CD14-positive monocyte (primary cell): ENCODE data around the gene NEMP2. TPM values are rescaled to one million over a fixed set of nuclear protein-coding genes. Genes with fewer than 3 reads are reported as not detected.

ENCODE experiments used
- DNase-seq, 3 donors: peaks; one replicate each; pipeline ENCODE4 v3.0.0-alpha.2; 2011 to 2022
- H2AFZ ChIP-seq: 2 replicates; pipeline ENCODE4 v1.6.0; 2012; ENCODE audit warnings: mild to moderate bottlenecking, low read depth, low read length, inconsistent platforms; ENCODE audit not compliant: insufficient read depth, poor library complexity, severe bottlenecking
- H3K27ac ChIP-seq, 2 donors: 1 replicate in 1 of 2; 2 replicates in 1 of 2; pipeline ENCODE4 v1.5.1; 2012 to 2013; ENCODE audit warnings: low read length in 2 of 2, control low read depth in 1 of 2, inconsistent platforms in 1 of 2, low read depth in 1 of 2, mild to moderate bottlenecking in 1 of 2
- H3K27me3 ChIP-seq, 2 donors: one replicate each; pipeline versions ENCODE4 v1.6.0 to v1.6.1; 2011 to 2013; ENCODE audit warnings: low read length in 2 of 2; ENCODE audit not compliant: control insufficient read depth in 2 of 2, insufficient read depth in 2 of 2
- H3K36me3 ChIP-seq, 2 donors: replicated peaks in 1 of 2; 1 replicate in 1 of 2; 2 replicates in 1 of 2; pipeline versions ENCODE4 v1.5.1 to v1.6.1; 2012 to 2013; ENCODE audit warnings: low read length in 2 of 2, control low read depth in 1 of 2, inconsistent platforms in 1 of 2, mild to moderate bottlenecking in 1 of 2; ENCODE audit not compliant: insufficient read depth in 2 of 2, control insufficient read depth in 1 of 2
- H3K4me1 ChIP-seq, 2 donors: 1 replicate in 1 of 2; 2 replicates in 1 of 2; pipeline versions ENCODE4 v1.5.1 to v1.6.1; 2012 to 2013; ENCODE audit warnings: low read length in 2 of 2, control low read depth in 1 of 2, inconsistent platforms in 1 of 2, mild to moderate bottlenecking in 1 of 2, moderate library complexity in 1 of 2; ENCODE audit not compliant: insufficient read depth in 2 of 2, control insufficient read depth in 1 of 2
- H3K4me2 ChIP-seq: replicated peaks from 2 replicates; pipeline ENCODE3; 2012; ENCODE audit warnings: low read length, moderate library complexity, mild to moderate bottlenecking; ENCODE audit not compliant: poor library complexity, severe bottlenecking; ENCODE audit errors: extremely low read depth
- H3K4me3 ChIP-seq, 3 experiments: fragments of 200-600 bp in 1 of 3; sonication (generic) in 1 of 3; replicated peaks in 1 of 3; 1 replicate in 2 of 3; 2 replicates in 1 of 3; pipeline ENCODE4 v1.5.1; 2011 to 2013; ENCODE audit warnings: low read length in 3 of 3, mild to moderate bottlenecking in 3 of 3, control low read depth in 2 of 3, low read depth in 2 of 3, inconsistent platforms in 1 of 3, moderate library complexity in 1 of 3
- H3K79me2 ChIP-seq: 2 replicates; pipeline ENCODE4 v1.6.0; 2012; ENCODE audit warnings: mild to moderate bottlenecking, control low read depth, inconsistent platforms, low read length, moderate library complexity; ENCODE audit not compliant: insufficient read depth
- H3K9ac ChIP-seq: 2 replicates; pipeline ENCODE4 v1.6.0; 2017; ENCODE audit warnings: low read length, mild to moderate bottlenecking; ENCODE audit not compliant: insufficient read depth, poor library complexity, severe bottlenecking
- H3K9me3 ChIP-seq, 2 donors: replicated peaks in 1 of 2; 1 replicate in 1 of 2; 2 replicates in 1 of 2; pipeline versions ENCODE4 v1.5.1 to v1.6.1; 2012 to 2013; ENCODE audit warnings: low read length in 2 of 2, control low read depth in 1 of 2; ENCODE audit not compliant: control insufficient read depth in 1 of 2, insufficient read depth in 1 of 2
- H4K20me1 ChIP-seq: 2 replicates; pipeline ENCODE4 v1.6.0; 2012; ENCODE audit warnings: mild to moderate bottlenecking, low read length, control low read depth, moderate library complexity; ENCODE audit not compliant: insufficient read depth
- H3K27ac Mint-ChIP-seq, 7 donors: one replicate each; pipeline ENCODE4 v1.8.0; 2020; ENCODE audit warnings: mild to moderate bottlenecking in 7 of 7, mixed read lengths in 7 of 7, moderate library complexity in 6 of 7, inconsistent platforms in 2 of 7
- H3K27me3 Mint-ChIP-seq, 3 donors: one replicate each; pipeline ENCODE4 v1.8.0; 2021 to 2022; ENCODE audit warnings: low read depth in 3 of 3, mild to moderate bottlenecking in 3 of 3, mixed read lengths in 3 of 3, moderate library complexity in 3 of 3, inconsistent platforms in 1 of 3
- H3K36me3 Mint-ChIP-seq, 2 donors: one replicate each; pipeline ENCODE4 v1.8.0; 2020; ENCODE audit warnings: mixed read lengths in 2 of 2, inconsistent platforms in 1 of 2, mild to moderate bottlenecking in 1 of 2
- H3K4me1 Mint-ChIP-seq: one replicate; pipeline ENCODE4 v1.8.0; 2020; ENCODE audit warnings: mild to moderate bottlenecking, mixed read lengths
- H3K4me3 Mint-ChIP-seq, 2 donors: one replicate each; pipeline ENCODE4 v1.8.0; 2020; ENCODE audit warnings: mild to moderate bottlenecking in 2 of 2, mixed read lengths in 2 of 2, moderate library complexity in 1 of 2
- H3K9me3 Mint-ChIP-seq, 7 donors: one replicate each; pipeline ENCODE4 v1.8.0; 2020 to 2022; ENCODE audit warnings: mixed read lengths in 7 of 7, mild to moderate bottlenecking in 6 of 7, moderate library complexity in 6 of 7, inconsistent platforms in 2 of 7
- WGBS: methylation state at CpG from one replicate; pipeline ENCODE4 v1.1.5; 2013; ENCODE audit warnings: missing lambda C conversion rate; ENCODE audit not compliant: insufficient coverage; 5-methylcytosine and 5-hydroxymethylcytosine counted together
- intact Hi-C, 2 donors: fragments of 100-400 bp; cut with micrococcal nuclease; formaldehyde crosslinking; loops; one replicate each; pipeline versions ENCODE4 v1.15.0 to v1.15.1; 2023
- polyA plus RNA-seq, 3 donors: library from polyadenylated mRNA; depleted of rRNA in 1 of 3; unstranded in 2 of 3; stranded (reverse) in 1 of 3; fragments of 300-500 nt in 2 of 3; fragments of >200 nt in 1 of 3; fragmentation: Illumina TruSeq in 2 of 3; gene quantifications; 1 replicate in 2 of 3; 2 replicates in 1 of 3; pipeline ENCODE4 v1.2.3, GENCODE V29; 2012 to 2021
- TF ChIP-seq, protein P1 (sequence below): fragments of 200-600 bp; IDR thresholded peaks from one replicate; pipeline ENCODE4 v1.8.0; 2022; ENCODE audit warnings: antibody characterized with exemption, mild to moderate bottlenecking

The NEMP2 gene
- polyA plus RNA-seq, 3 donors, result 0.44 to 2.5 (median 1.5) TPM

- no peak for DNase-seq
- TF ChIP-seq, protein P1, sequence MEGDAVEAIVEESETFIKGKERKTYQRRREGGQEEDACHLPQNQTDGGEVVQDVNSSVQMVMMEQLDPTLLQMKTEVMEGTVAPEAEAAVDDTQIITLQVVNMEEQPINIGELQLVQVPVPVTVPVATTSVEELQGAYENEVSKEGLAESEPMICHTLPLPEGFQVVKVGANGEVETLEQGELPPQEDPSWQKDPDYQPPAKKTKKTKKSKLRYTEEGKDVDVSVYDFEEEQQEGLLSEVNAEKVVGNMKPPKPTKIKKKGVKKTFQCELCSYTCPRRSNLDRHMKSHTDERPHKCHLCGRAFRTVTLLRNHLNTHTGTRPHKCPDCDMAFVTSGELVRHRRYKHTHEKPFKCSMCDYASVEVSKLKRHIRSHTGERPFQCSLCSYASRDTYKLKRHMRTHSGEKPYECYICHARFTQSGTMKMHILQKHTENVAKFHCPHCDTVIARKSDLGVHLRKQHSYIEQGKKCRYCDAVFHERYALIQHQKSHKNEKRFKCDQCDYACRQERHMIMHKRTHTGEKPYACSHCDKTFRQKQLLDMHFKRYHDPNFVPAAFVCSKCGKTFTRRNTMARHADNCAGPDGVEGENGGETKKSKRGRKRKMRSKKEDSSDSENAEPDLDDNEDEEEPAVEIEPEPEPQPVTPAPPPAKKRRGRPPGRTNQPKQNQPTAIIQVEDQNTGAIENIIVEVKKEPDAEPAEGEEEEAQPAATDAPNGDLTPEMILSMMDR, result no peak
- WGBS, result no CpG with 5 or more reads among the region's 4 CpGs
- H3K27me3 ChIP-seq, result no peaks in the 10 kb centered on the region
- peaks cover 0 to 6% (median 3%) of the 10 kb centered on the region in 7 donors for H3K9me3 Mint-ChIP-seq
- no peaks in the 10 kb centered on the region for H3K9me3 ChIP-seq
- peaks cover 5 to 7% of the 10 kb centered on the region in 2 donors for H3K36me3 Mint-ChIP-seq
- H3K27me3 Mint-ChIP-seq, result peaks cover 0 to 1% (median 0%) of the 10 kb centered on the region in 3 donors
- H3K4me3 Mint-ChIP-seq, result no peak overlapping the region
- intact Hi-C loops, result no loop called here
- H4K20me1 ChIP-seq, result no peaks in the 10 kb centered on the region
- no peak overlapping the region for H2AFZ ChIP-seq
- H3K4me1 ChIP-seq, result peaks cover 0 to 5% of the 10 kb centered on the region in 2 donors
- H3K4me1 Mint-ChIP-seq, result peaks cover 11% of the 10 kb centered on the region
- H3K4me3 ChIP-seq, result no peak overlapping the region
- H3K36me3 ChIP-seq, result peaks cover 2 to 12% of the 10 kb centered on the region in 2 donors
- peak overlapping the region in 1 of 7 donors; percentile 21 for H3K27ac Mint-ChIP-seq
- no peak overlapping the region for H3K9ac ChIP-seq
- H3K27ac ChIP-seq, result no peak overlapping the region
- H3K4me2 ChIP-seq, result no peak overlapping the region
- no peaks in the 10 kb centered on the region for H3K79me2 ChIP-seq
These were observed 56.7 kb downstream of the NEMP2 start for GRCh38 chr2:190477661-190478454.

GRCh38 chr2:190470256-190470826 lies 64.2 kb downstream of the NEMP2 start:
- Histone ChIP-seq H3K79me2 (peaks cover 13% of the 10 kb centered on the region), H3K9ac (no peak overlapping the region), H3K4me1 (peaks cover 11 to 13% of the 10 kb centered on the region in 2 donors), H2AFZ (no peak overlapping the region), H3K4me3 (no peak overlapping the region), H3K9me3 (no peaks in the 10 kb centered on the region), H3K4me2 (no peak overlapping the region), H3K27ac (peak overlapping the region in 1 of 2 donors; percentile 52), H4K20me1 (peaks cover 16% of the 10 kb centered on the region), H3K27me3 (no peaks in the 10 kb centered on the region), H3K36me3 (peaks cover 0 to 23% of the 10 kb centered on the region in 2 donors)
- no peak overlapping the region for H3K4me3 Mint-ChIP-seq
- WGBS, result no CpG with 5 or more reads among the region's 5 CpGs
- peaks cover 0 to 12% (median 6%) of the 10 kb centered on the region in 7 donors for H3K9me3 Mint-ChIP-seq
- peaks cover 21% of the 10 kb centered on the region for H3K4me1 Mint-ChIP-seq
- DNase-seq, result no peak
- peak overlapping the region in 6 of 7 donors; percentile 42 to 90 (median 76) for H3K27ac Mint-ChIP-seq
- H3K36me3 Mint-ChIP-seq, result peaks cover 22 to 25% of the 10 kb centered on the region in 2 donors
- intact Hi-C loops, result no loop called here
- peaks cover 0 to 2% (median 0%) of the 10 kb centered on the region in 3 donors for H3K27me3 Mint-ChIP-seq
- TF ChIP-seq, protein P1, result no peak
